Coronary artery (tissue), 2 donors: ENCODE results near the gene SEPTIN5.
A peak's percentile ranks its signal among the peaks of the same experiment; 100 is the strongest.

ENCODE experiments used
- DNase-seq: peaks from one replicate; pipeline ENCODE4 v3.0.0-alpha.2; 2017; ENCODE audit warnings: low spot score
- H3K27ac ChIP-seq, 2 donors: fragments of 200-600 bp; sonication (generic); one replicate each; pipeline ENCODE4 v1.5.1; 2016 to 2019
- H3K4me3 ChIP-seq: fragments of 200-600 bp; sonication (generic); 2 replicates; pipeline ENCODE4 v1.5.1; 2016; ENCODE audit warnings: mild to moderate bottlenecking, moderate library complexity
- TF ChIP-seq, protein P1 (sequence below): fragments of 200-600 bp; sonication (generic); IDR thresholded peaks from one replicate; pipeline ENCODE4 v1.5.1; 2019; ENCODE audit warnings: antibody characterized with exemption

Gene SEPTIN5

DNA sequence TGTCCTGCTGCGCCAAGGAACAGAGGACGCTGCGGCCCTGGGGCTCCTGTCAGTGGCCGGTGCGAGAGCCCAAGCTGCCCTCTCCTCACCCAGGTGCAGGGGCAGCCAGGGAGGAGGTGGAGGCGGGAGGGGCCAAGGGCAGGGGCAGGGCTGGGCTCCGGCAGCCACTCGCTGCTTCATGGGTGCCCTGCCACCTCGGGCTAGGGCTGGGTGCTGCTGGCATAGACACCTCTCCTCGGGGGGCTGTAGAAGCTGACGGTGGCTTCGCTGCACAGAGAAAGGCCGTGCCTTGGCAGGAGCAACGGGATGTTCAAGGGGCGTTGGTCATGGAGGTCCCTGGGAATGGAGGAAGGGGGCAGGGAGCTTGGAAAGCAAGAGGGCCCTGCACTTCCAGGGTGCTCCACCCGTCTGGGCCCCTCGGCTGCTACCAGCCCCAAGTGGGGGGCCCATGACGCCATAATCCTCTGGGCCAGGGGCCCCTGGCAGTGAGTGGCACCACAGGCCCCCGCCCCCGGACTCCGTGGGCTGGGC, 44.7 kb downstream of the SEPTIN5 start:
- Histone ChIP-seq H3K27ac (no peak overlapping the region), H3K4me3 (peak overlapping the region; percentile 34)
- DNase-seq, result no peak
- TF ChIP-seq, protein P1, sequence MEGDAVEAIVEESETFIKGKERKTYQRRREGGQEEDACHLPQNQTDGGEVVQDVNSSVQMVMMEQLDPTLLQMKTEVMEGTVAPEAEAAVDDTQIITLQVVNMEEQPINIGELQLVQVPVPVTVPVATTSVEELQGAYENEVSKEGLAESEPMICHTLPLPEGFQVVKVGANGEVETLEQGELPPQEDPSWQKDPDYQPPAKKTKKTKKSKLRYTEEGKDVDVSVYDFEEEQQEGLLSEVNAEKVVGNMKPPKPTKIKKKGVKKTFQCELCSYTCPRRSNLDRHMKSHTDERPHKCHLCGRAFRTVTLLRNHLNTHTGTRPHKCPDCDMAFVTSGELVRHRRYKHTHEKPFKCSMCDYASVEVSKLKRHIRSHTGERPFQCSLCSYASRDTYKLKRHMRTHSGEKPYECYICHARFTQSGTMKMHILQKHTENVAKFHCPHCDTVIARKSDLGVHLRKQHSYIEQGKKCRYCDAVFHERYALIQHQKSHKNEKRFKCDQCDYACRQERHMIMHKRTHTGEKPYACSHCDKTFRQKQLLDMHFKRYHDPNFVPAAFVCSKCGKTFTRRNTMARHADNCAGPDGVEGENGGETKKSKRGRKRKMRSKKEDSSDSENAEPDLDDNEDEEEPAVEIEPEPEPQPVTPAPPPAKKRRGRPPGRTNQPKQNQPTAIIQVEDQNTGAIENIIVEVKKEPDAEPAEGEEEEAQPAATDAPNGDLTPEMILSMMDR, result no peak

DNA sequence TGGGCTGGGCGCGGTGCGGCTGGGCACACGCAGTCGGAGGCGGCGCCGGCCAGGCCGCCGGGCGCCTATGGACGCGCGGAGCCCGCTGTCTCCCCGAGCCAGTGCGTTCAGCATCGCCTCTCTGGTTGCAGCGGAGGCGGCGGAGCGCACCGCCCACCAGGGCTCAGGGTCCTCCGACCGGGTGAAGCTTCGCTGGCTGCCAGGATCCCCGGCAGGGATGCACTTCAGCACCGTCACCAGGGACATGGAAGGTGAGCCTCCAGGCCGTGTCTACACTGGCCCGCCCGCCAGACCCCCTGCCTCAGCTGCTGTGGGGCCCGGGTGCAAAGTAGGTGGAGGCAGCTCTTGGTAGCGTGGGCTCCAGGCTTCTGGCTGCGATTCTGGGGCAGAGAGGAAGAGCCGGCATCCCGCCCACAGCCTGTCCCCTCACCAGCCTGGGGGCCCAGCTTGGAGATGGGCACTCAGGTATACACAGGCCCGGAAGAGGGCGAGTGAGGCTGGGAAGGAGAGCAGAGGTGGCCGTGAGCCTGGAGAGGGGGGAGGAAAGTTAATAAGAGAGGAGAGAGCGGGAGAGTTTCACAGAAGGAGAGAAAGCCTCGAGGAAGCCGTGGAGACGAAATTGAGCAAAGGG, 45.2 kb downstream of the SEPTIN5 start:
- DNase-seq, result no peak
- peak overlapping the region; percentile 34 for H3K4me3 ChIP-seq
- no peak overlapping the region for H3K27ac ChIP-seq
- TF ChIP-seq, protein P1, result no peak

DNA sequence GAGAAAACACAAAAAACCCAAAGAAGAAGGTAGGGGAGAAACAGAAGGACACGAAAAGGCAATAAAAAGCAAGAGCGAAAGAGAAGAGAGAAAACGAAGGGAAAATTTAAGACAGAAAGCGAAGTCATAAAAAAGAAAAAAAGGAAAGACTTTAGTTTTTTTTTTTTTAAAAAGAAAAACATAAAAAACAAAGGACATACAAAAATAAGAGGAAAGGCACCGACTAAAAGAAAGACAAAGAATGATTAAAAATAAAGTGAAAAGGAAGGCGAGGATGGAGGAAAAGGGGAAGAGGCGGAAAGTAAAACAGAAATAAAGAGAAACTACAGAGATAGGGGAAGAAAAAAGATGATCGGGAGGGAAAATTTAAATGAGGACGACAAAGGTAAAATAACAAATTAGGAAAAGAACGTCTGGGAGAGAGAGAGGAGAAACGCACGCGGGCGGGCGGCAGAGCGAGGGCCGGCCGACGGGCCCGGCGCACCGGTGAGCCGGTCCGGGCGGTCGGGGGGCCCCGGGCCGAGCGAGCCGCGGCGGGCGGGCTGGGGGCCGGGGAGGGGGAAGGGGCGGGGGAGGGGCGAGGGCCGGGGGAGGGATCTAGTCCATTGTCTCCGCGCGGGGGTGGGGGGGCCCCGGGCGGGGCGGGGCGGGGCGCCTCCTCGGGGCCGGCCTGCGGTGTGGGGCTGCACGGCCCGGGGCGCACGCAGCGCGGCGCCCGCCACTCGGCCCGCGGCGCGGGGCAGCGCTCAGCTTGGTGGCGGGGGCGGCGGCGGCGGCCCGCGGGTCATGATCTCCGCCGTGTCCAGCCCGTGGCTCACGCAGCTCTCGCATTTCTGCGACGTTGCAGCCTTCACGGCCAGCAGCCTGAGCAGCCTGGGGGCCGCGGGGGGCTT, 46.0 kb downstream of the SEPTIN5 start, which contains the start of gene TBX1:
Gene TBX1 (plus strand): TSS at position 721 of the 893 bp plus-strand sequence. CDS start 66 bp downstream, at position 787.
- TF ChIP-seq, protein P1, result no peak
- no peak within 1 kb of the TSS for H3K27ac ChIP-seq
- H3K4me3 ChIP-seq, result peak within 1 kb of the TSS; percentile 65
- DNase-seq, result no peak

DNA sequence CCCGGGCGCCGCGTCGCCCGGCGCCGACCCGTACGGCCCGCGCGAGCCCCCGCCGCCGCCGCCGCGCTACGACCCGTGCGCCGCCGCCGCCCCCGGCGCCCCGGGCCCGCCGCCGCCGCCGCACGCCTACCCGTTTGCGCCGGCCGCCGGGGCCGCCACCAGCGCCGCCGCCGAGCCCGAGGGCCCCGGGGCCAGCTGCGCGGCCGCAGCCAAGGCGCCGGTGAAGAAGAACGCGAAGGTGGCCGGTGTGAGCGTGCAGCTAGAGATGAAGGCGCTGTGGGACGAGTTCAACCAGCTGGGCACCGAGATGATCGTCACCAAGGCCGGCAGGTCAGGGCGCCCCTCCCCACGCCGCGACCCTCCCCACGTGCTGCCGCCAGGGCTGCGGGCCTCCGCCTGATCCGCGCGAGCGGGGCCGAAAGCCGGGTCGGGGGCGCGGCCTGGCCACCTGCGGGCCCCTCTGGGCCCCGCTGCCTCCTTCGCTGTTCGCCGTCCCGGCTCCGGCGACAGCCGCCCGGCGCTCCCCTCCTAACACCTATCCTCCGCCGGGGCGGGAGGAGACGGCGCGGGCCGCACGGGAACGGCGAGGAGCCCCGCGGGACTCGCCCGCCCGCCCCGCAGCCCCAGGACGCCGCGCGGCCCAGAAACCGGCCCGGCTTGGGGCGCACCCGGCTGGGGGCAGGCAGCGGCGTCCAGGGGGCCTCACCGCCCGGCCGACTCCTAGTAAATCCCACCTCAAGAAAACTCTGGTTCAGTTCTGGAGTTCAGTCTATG, 46.8 kb downstream of the SEPTIN5 start:
- H3K4me3 ChIP-seq, result peak overlapping the region; percentile 65

DNA sequence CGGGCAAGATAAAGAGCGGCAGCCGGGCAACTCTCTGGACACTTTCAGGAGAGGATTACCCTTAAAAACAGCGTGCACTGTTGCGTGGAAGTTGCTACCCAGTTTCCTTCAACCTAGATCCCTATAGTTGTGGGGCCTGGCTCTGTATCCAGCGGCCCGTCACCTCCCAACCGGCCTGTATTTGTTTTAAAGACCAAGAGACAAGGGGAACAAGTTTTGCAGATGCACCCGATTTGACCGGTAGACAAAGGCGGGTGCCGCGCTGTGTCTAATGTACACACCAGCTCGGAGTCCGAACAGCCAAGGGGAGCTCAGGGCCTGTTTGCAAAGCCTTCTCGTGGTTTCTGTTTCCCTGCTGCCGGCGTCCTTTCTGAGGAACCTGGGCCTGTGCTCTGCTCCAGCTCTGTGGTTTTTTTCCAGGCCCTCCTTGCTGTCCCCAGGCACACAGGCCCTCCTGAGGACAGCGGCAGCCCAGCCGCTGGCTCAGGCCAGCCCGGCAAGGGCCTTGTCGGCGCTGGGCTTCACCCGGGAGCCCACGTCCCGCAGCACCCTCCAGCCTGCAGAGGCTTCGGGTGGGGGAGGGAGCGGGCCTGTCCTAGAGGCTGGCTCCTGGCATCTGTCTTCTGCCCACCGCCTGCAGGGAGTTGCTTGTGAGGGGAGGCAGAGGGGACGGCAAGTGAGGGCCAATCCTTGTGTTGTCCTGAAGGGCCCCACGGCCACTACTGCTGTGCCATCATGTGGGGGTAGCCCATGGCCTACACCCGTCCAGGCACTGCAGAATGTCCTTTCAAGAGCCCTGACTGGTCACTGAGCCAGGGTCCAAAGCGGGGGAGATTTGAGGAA, 47.6 kb downstream of the SEPTIN5 start:
- Histone ChIP-seq H3K27ac (no peak overlapping the region), H3K4me3 (peak overlapping the region; percentile 65)
- TF ChIP-seq, protein P1, result no peak
- no peak for DNase-seq

More for the DNA sequence above, 46.8 kb downstream of the SEPTIN5 start:
- TF ChIP-seq, protein P1, result no peak
- DNase-seq, result no peak
- H3K27ac ChIP-seq, result no peak overlapping the region
